ENCODE measurements around the gene LMNTD1.
"Not testable (repeated sequence)": the region's sequence is repeated elsewhere in the genome, so short reads cannot be mapped to it uniquely, and the experiment has no call there.

Gene LMNTD1

DNA sequence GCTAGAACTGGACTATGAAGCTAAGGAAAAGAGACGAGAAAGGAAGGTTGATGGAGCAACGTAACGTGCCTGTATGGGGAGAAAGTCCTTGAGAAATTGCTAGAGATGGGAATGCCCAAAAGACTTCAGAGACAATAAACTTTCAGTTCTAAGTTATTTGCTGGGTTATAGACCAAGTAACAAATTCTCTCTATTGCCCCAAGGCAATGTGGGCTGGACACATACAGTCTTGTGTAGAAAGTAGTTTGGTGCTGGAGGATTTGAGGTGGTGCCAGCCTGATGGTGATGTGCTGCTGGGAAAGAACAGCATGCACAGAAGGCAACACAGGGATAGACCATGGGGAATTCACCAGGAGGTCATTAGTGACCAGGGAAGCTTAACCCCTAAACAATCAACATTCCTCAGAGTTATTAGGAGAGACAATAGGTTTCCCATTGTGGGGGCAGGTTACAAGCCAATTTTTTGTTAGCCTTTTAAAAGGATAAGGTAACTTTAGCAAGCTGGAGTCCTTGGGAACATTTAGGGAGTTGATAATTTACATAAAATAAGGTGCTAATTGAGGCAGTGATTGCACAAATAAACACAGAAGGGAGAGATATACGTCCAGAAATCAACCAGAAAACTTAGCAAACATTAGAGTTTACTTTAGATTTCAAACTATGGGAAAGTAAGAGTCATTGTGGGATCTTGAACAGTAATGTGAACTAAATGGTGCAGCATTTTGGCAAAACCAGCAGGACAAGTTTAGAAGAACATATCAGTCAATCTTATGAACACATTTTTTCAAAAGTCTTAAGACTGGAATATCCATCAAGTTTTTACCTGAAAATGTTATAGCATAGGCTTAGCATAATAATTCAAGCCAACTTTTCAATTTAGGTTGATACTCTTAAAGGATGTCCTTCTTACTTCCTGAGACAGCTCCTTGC is 61.4 kb downstream of the LMNTD1 start:
- DNase-seq (ENCODE audit: low read depth in 2 of 2, low spot score in 1 of 2), result no peak

DNA sequence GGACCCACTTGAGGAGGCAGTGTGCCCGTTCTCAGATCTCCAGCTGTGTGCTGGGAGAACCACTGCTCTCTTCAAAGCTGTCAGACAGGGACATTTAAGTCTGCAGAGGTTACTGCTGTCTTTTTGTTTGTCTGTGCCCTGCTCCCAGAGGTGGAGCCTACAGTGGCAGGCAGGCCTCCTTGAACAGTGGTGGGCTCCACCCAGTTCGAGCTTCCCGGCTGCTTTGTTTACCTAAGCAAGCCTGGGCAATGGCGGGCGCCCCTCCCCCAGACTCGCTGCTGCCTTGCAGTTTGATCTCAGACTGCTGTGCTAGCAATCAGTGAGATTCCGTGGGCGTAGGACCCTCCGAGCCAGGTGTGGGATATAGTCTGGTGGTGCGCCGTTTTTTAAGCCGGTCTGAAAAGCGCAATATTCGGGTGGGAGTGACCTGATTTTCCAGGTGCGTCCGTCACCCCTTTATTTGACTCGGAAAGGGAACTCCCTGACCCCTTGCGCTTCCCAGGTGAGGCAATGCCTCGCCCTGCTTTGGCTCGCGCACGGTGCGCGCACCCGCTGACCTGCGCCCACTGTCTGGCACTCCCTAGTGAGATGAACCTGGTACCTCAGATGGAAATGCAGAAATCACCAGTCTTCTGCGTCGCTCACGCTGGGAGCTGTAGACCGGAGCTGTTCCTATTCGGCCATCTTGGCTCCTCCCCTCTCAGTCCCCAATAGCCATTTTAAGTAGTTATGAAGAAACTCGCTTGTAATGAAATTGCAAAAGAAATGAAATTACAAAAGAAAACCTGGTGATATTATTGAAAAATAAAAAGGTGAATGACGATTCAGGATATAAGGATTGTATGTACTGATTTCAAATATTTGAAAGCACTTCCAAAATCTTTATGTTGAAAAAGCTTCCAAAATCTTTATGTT is 63.9 kb downstream of the LMNTD1 start:
- DNase-seq (ENCODE audit: low read depth in 2 of 2, low spot score in 1 of 2), result not testable (repeated sequence)

DNA sequence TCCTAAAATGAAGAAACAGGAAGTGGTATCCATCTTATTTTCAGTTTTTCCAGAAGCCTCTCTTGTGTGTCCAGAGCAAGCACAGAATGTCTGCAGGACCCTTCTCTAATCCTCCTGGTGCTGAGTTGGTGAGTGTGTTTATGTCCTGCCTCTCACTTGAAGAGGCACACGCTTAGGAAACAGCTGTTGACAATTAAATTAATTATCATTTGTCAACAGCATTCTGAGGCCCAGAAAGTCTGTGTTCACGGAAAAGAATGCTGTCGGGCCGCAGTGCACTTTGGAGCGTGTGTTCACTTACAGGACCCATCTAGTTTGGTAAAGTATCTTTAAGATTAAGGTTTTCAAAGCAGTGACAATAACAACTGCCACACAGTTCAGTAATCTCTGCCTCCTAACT is 70.5 kb downstream of the LMNTD1 start:
- no peak for DNase-seq (ENCODE audit: low read depth in 2 of 2, low spot score in 1 of 2)

DNA sequence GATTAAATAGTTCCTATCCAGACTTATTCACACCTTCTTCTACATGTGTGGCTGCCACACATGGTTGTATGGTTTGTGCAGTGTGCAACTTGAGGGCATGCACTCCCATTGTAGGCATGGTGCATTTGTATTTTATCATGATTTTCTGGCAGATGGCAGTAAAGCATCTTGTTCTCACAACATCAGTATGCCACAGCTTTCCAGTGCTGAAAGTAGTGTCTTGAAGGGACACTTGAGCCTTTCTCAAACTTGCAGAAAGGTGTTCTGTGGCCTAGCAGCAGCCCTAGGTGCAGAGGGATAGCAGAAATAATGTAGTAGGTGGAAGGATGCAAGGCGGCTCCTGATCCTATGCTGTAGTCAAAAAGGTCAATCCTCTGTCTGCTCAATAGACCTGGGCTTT is 72.9 kb downstream of the LMNTD1 start:
- DNase-seq (ENCODE audit: low read depth in 2 of 2, low spot score in 1 of 2), result no peak

DNA sequence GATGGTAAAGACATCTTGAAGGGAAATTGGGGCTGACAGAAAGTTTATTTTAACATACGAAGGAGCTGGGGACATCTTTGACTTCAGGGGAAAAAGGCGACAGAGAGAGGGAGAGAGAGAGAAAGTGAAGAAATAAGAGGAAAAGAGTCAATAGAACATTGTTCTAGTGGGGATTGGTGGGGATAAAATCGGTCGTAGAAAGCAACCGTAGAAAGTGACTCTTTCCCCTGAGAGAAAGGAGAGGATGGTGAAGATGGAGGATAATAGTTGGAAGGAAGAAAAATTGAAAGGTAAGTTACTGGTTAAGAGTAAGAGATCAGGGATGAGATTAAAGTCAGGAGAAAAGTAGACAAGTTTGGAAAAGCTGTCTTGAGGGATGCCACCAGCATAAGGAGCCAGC is 75.9 kb downstream of the LMNTD1 start:
- DNase-seq (ENCODE audit: low read depth in 2 of 2, low spot score in 1 of 2), result no peak

DNA sequence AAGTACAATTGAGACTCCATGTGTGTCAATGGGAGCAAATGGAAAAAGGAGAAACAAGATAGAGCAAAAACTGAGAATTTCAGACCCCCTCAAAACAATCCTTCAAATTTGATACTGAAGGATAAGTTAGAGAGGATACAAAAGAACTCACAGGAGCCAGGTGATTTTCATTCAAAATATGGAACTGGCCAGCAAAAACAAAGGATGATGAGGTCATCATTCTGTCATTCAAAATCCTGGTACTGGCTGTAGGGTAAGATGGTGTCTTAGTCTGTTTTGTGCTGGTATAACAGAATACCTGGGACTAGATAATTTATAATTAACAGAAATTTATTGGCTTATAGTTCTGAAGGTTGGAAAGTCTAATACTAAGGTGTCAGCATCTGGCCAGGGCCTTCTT is 80.6 kb downstream of the LMNTD1 start:
- no peak for DNase-seq (ENCODE audit: low read depth in 2 of 2, low spot score in 1 of 2)

DNA sequence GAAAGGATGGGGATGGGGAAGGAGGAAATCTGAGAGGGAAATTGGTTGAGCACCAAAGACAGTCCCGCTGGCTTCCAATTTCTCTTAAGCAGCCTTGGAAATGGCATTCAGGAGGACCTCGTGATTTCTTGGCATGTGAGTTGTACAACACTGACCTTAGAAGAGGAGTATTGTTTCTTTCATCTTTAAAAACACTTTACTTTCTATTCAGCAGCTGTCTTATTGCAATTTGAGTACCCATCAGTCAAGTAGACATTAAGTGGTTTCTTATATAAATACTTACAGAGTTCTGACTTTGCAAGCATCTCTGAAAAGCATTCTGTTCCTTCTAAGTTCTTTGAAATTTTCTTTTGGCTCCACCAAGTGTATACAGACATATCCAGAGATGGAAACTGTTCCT is 83.2 kb downstream of the LMNTD1 start:
- DNase-seq (ENCODE audit: low read depth in 2 of 2, low spot score in 1 of 2), result no peak

DNA sequence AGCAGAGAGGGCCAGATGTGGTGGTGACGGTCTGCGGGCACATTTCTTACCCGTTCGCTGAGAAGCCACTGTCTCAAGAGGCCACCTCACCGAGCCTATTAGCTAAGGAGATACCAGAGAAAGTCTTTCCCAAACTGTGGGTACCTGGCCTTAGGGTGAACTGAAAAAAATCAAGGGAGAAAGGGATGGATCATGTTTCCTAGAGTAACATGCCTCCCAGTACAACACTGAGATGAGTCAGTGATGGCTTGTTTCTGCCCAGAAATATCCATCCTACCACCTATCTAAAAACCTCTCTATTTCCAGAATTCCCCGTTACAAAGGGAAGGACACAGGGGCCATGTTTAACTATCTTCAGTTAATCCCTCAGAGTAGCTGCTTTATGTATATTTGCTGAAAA is 83.7 kb downstream of the LMNTD1 start:
- no peak for DNase-seq (ENCODE audit: low read depth in 2 of 2, low spot score in 1 of 2)

DNA sequence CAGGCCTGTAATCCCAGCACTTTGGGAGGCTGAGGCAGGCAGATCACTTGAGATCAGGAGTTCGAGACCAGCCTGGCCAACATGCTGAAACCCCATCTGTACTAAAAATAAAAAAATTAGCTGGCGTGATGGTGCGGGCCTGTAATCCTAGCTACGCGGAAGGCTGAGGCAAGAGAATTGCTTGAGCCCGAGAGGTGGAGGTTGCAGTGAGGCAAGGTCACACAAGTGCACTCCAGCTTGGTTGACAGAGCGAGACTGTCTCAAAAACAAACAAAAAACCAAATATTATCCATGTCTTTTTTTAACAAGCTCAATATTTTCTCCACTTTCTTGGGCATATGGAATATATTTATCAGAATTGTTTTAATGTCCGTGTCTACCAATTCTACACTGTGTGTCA is 89.6 kb downstream of the LMNTD1 start:
- DNase-seq (ENCODE audit: low read depth in 2 of 2, low spot score in 1 of 2), result no peak

DNA sequence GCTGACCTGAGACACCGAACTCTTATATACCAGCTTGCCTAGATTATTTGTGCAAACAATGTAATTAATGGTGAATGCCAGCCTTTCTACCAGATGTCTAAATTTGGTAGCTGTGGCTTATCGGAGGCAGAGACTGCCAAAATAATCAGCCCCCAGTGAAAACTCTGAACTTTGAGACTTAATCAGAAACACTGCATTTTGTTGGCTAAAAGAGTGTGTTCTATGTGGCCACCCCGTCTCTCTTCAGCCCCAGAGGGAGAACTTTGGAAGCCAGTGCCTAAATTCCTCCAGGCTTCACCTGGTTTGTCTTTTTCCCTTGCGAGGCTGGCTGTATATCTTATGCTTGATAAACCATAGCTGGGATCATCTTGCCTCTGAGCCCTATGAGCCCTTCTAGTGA is 90.1 kb downstream of the LMNTD1 start:
- no peak for DNase-seq (ENCODE audit: low read depth in 2 of 2, low spot score in 1 of 2)

DNA sequence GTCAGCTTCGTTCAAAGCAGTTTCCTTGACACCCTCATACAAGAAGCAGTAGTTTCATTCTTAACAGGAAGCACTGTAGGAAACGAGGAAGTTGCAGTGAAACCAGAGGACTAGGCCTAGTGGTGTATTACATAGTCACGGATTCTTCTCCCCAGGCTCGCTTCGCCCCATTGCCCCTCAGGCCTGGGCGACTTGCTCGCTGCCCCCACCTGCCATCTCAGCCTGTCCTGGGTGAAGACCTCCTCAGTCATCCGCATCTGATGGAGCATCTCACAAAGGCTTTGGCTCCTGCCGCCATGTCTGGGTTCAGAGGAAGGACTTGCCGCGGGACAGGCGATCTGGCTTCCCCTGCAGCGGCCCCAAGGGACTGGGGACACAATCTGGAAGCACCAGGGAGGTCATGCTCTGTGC is 93.5 kb downstream of the LMNTD1 start:
- DNase-seq (ENCODE audit: low read depth in 2 of 2, low spot score in 1 of 2), result no peak

DNA sequence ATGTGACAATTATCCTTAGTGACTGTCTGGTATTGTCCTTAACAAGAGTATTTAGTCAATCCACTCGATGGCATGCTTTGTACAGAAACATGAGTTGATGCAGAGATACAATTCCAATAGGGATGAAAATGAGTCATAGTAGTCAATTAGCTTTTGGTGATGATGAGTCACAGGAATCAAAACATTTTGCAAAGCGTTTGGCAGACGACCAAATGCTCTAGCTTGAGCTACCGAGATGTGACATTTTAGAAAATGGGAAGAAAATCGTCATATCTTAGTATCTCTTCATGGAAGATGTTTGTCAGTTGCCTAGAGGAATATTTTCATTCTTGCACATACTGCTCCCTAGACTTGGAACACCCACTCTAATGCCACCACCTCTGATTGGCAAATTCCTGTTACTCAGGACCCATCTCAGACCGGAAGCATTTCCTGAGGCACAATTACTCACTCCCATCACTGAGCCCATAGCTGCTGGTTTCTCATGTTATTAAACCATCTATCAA is 95.0 kb downstream of the LMNTD1 start:
- no peak for DNase-seq (ENCODE audit: low read depth in 2 of 2, low spot score in 1 of 2)

DNA sequence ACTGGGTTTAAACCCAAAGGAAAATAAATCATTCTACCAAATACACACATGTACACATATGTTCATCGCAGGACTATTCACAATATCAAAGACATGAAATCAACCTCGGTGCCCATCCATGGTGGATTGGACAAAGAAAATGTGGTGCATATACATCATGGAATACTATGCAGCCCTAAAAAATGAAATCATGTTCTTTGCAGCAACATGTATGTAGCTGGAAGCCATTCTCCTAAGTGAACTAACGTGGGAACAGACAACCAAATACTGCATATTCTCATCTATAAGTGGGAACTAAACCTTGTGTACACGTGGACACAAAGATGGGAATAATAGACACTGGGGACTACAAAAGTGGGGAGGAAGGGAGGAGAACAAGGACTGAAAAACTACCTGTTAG is 96.6 kb downstream of the LMNTD1 start:
- no peak for DNase-seq (ENCODE audit: low read depth in 2 of 2, low spot score in 1 of 2)

DNA sequence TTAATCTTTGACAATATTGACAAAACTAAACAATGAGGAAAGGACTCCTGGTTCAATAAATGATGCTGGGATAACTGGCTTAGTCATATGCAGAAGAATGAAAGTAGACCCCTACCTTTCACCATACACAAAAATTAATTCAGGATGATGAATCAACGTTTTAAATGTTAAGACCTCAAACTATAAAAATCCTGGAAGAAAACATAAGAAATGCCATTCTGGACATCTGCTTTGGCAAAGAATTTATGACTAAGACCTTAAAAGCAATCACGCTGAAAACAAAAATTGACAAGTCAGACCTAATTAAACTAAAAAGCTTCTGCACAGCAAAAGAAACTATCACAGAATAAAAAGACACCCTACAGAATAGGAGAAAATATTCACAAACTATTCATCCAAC is 97.4 kb downstream of the LMNTD1 start:
- DNase-seq (ENCODE audit: low read depth in 2 of 2, low spot score in 1 of 2), result no peak

DNA sequence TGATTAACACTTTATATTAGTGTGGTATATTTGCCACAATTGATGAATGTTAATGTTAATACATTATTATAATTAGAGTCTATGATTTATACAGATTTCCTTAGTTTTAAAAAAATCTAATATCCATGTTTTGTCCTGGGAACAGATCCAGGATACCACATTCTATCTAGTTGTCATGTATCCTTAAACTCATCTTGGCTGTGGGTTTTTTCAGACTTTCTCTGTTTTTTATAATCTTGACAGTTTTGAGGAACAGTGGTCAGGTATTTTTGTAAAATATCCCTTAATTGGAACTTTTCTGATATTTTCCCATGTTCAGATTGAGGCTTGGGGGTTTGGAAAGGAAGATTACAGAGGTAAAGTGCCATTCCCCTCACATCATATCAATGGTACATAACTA is 104.1 kb downstream of the LMNTD1 start:
- no peak for DNase-seq (ENCODE audit: low read depth in 2 of 2, low spot score in 1 of 2)

DNA sequence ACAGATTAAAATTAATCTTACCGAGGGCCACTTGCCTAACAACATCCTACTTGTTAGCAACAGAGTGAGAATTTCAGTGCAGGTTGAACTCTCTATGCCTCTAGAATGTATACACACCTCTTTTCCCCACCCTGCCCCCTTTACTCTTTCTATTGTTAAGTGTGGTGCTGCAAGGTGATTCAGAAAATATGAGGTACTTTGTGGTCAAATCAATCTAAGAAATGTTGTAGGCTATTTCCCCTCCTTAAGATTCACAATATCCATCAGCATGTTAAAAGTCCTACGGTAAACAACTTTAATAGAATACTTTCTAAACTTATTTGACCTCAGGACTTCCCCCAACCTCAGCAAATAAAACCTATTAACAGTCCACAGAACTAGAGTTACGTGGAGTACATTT is 106.0 kb downstream of the LMNTD1 start:
- no peak for DNase-seq (ENCODE audit: low read depth in 2 of 2, low spot score in 1 of 2)

DNA sequence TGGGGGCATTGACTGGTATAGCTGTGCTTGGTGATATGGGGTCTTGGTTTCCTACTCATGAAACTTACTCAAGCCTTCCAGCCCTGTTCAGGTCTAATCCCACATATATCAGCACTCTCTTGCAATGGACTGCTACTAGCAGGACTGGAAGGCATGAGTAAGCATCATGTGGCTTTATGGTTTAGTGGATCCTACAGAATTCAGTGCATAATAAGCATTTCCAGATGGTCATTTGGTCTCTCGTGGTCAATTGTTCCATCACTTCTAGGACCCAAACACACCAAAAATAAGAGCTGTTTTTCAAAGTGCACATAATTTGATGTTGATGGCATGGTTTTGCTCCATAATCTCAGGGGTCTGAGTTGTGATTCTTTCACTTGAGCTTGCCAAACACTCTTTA is 114.4 kb downstream of the LMNTD1 start:
- DNase-seq (ENCODE audit: low read depth in 2 of 2, low spot score in 1 of 2), result no peak

DNA sequence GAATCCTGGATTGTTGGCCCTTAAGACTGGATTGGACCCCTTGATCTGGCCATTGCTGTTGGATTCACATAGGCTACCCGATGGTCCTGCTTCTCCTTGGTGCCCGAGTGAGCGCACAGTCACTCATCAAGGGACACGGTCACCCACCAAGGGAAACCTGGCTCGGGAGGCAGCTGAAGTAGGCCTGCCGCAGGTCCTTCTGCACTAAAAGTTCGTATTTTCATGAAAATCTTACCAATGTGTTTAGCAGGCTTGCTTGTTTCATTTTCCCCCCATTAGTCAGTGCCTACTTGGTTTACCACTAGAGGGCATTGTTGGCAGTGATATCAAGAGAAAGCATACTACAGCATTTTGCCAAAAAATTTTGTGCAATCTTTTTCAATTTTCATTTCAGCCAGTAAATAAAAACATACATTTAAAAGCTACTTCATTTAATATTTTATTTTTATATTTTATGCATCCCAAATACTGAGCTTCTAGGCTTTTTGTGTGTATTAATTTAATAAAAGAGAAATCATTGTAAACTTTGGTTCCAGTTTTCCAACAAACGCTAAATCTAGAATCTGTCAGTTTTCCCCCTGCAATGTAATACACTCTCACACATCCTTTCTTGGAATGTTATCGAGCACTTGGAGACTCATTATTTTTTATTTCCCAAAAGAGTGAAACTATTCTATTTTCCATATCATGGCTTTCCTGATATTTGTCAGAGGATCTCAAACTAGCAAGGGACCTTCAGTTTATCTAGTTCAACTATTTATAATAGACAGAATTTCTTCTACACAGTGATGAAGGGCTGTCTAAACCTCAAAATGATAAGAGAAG is 116.7 kb downstream of the LMNTD1 start:
- DNase-seq (ENCODE audit: low read depth in 2 of 2, low spot score in 1 of 2), result no peak

DNA sequence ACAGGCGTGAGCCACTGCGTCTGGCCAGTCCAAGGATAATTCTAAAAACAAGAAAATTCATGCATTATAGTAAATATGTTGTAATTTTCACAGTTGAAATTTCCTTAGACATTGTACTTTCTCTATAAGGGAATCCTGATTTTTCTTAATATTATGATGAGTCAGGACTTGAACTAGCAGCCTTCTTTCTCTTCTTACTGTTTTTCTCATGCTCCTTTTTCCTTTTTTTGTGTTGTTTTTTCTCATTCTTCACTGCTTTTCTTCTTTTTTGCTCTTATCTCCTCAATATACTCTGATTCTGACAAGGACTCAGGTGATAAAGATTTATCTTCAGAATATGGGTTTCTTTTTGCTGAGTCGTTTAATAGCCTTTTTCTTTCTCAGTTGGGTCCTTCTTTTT is 117.7 kb downstream of the LMNTD1 start:
- DNase-seq (ENCODE audit: low read depth in 2 of 2, low spot score in 1 of 2), result no peak

DNA sequence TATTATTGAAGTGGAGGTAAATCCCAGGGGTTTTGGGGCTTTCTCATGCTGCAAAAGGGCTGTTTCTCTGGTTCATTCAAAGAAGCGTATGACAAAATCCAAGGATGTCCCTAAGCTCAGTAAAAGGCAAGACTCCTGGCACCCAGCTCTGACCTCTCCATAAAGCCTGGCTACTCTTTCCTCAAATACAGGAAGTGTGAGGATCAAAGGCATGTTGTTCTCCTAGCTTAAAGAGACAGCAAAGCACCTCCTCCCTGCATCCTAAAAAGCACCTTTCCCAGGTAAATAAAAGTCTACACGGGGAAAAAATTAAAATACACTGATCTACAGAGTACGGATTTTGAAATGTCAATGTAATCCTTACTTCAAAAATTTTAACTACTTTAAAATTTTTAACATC is 118.6 kb downstream of the LMNTD1 start:
- DNase-seq (ENCODE audit: low read depth in 2 of 2, low spot score in 1 of 2), result no peak

Data from stimulated activated CD8-positive, alpha-beta memory T cell treated with anti-CD3 and anti-CD28 coated beads, Interleukin-4, amount 100 ng/mL, for 4 hours (primary cell).